ENCODE data around the gene RXYLT1.

The RXYLT1 gene

GRCh38 chr12:63795944-63796343, 16.2 kb downstream of the RXYLT1 start:
- no peak for TF ChIP-seq MYC (IDR thresholded peaks at IDR 0.05; ENCODE audit: low read depth, low read length)
- TF ChIP-seq CTCF (IDR thresholded peaks at IDR 0.05; ENCODE audit: low read depth, low read length) = no peak
- no peak for TF ChIP-seq MAX (IDR thresholded peaks at IDR 0.05; ENCODE audit: low read depth, low read length)
- no peak for TF ChIP-seq POLR2A (IDR thresholded peaks at IDR 0.05; ENCODE audit: extremely low read depth, insufficient read length)
- no peak overlapping the region for H3K4me3 ChIP-seq (ENCODE audit: low read depth, low read length)
- no peak for DNase-seq (ENCODE audit: low read depth)

- DNase-seq (ENCODE audit: low read depth) = peak; percentile 44
- no peak overlapping the region for H3K4me3 ChIP-seq (ENCODE audit: low read depth, low read length)
- TF ChIP-seq MYC (IDR thresholded peaks at IDR 0.05; ENCODE audit: low read depth, low read length) = no peak
- peak; percentile 46 for TF ChIP-seq CTCF (IDR thresholded peaks at IDR 0.05; ENCODE audit: low read depth, low read length)
- TF ChIP-seq POLR2A (IDR thresholded peaks at IDR 0.05; ENCODE audit: extremely low read depth, insufficient read length) = no peak
- TF ChIP-seq MAX (IDR thresholded peaks at IDR 0.05; ENCODE audit: low read depth, low read length) = no peak
Measured at GRCh38 chr12:63802012-63802608, 22.4 kb downstream of the RXYLT1 start.

- H3K4me3 ChIP-seq (ENCODE audit: low read depth, low read length) = no peak overlapping the region
- no peak for DNase-seq (ENCODE audit: low read depth)
- TF ChIP-seq MYC (IDR thresholded peaks at IDR 0.05; ENCODE audit: low read depth, low read length) (no peak), POLR2A (IDR thresholded peaks at IDR 0.05; ENCODE audit: extremely low read depth, insufficient read length) (no peak), MAX (IDR thresholded peaks at IDR 0.05; ENCODE audit: low read depth, low read length) (no peak), CTCF (IDR thresholded peaks at IDR 0.05; ENCODE audit: low read depth, low read length) (no peak)
Measured at GRCh38 chr12:63804746-63805145, 25.0 kb downstream of the RXYLT1 start.

- no peak overlapping the region for H3K4me3 ChIP-seq (ENCODE audit: low read depth, low read length)
- TF ChIP-seq CTCF (IDR thresholded peaks at IDR 0.05; ENCODE audit: low read depth, low read length) (no peak), POLR2A (IDR thresholded peaks at IDR 0.05; ENCODE audit: extremely low read depth, insufficient read length) (no peak), MAX (IDR thresholded peaks at IDR 0.05; ENCODE audit: low read depth, low read length) (no peak), MYC (IDR thresholded peaks at IDR 0.05; ENCODE audit: low read depth, low read length) (no peak)
- DNase-seq (ENCODE audit: low read depth) = no peak
Measured at GRCh38 chr12:63805704-63806672, 26.3 kb downstream of the RXYLT1 start.

GRCh38 chr12:63808631-63809030, 28.9 kb downstream of the RXYLT1 start:
- no peak for DNase-seq (ENCODE audit: low read depth)

More at GRCh38 chr12:63808631-63809030, 28.9 kb downstream of the RXYLT1 start:
- no peak for TF ChIP-seq MAX (IDR thresholded peaks at IDR 0.05; ENCODE audit: low read depth, low read length)
- no peak for TF ChIP-seq CTCF (IDR thresholded peaks at IDR 0.05; ENCODE audit: low read depth, low read length)
- no peak for TF ChIP-seq POLR2A (IDR thresholded peaks at IDR 0.05; ENCODE audit: extremely low read depth, insufficient read length)
- no peak for TF ChIP-seq MYC (IDR thresholded peaks at IDR 0.05; ENCODE audit: low read depth, low read length)
- H3K4me3 ChIP-seq (ENCODE audit: low read depth, low read length) = no peak overlapping the region

Measured in NB4 (cell line).